SK-N-MC (cell line): ENCODE results near the gene COL20A1.

Experiments used
- EZH2 ChIP-seq: fragments of 200-600 bp; sonication (generic); IDR thresholded peaks from one replicate; pipeline ENCODE4 v1.6.1; 2017; ENCODE audit warnings: antibody characterized with exemption
- FOXP2 ChIP-seq: optimal IDR thresholded peaks from 2 replicates; pipeline ENCODE3; 2011; ENCODE audit warnings: mild to moderate bottlenecking, moderate library complexity; ENCODE audit not compliant: insufficient read depth; ENCODE audit errors: extremely low read length, control extremely low read depth
- POLR2AphosphoS5 ChIP-seq: IDR thresholded peaks from 2 replicates; pipeline ENCODE4 v1.6.1; 2012; ENCODE audit warnings: mild to moderate bottlenecking, low read depth, low read length, borderline replicate concordance

GRCh38 chr20:63362436-63363009 is 69.5 kb downstream of the COL20A1 start:
- TF ChIP-seq POLR2AphosphoS5 (no peak), EZH2 (no peak), FOXP2 (no peak)
